A549 (cell line): ENCODE data around the gene FGF19.

Experiments used
- BHLHE40 ChIP-seq: IDR thresholded peaks from 2 replicates; pipeline ENCODE4 v1.6.1; 2012; ENCODE audit warnings: low read depth, low read length, inconsistent platforms
- CHD2 ChIP-seq: fragments of 150-350 bp; IDR thresholded peaks from 2 replicates; pipeline ENCODE4 v1.6.1; 2014; ENCODE audit warnings: low read length; ENCODE audit not compliant: partially characterized antibody
- CHD4 ChIP-seq: fragments of 200-600 bp; sonication (generic); IDR thresholded peaks from 2 replicates; pipeline ENCODE4 v1.6.1; 2016; ENCODE audit warnings: antibody characterized with exemption, mild to moderate bottlenecking, borderline replicate concordance
- CTCF ChIP-seq: fragments of >200 bp; sonication (Bioruptor Twin); formaldehyde crosslinking; IDR thresholded peaks from 3 replicates; pipeline ENCODE4 v1.5.1; 2016
- ELK1 ChIP-seq: fragments of 150-350 bp; IDR thresholded peaks from 2 replicates; pipeline ENCODE4 v1.6.1; 2014; ENCODE audit warnings: low read depth, mild to moderate bottlenecking, low read length
- EP300 ChIP-seq, 2 experiments: fragments of >200 bp; sonication (Bioruptor Twin); formaldehyde crosslinking; IDR thresholded peaks; 2 replicates in 1 of 2; 3 replicates in 1 of 2; pipeline ENCODE4 v1.6.1; 2016 to 2017
- HDAC2 ChIP-seq: fragments of 200-600 bp; sonication (generic); IDR thresholded peaks from 2 replicates; pipeline ENCODE4 v1.6.1; 2016
- JUN ChIP-seq, 2 experiments: fragments of >200 bp; sonication (Bioruptor Twin); formaldehyde crosslinking; IDR thresholded peaks; 2 replicates in 1 of 2; 3 replicates in 1 of 2; pipeline ENCODE4 v1.6.1; 2016 to 2017
- NFE2L2 ChIP-seq: fragments of 150-350 bp; conservative IDR thresholded peaks from 2 replicates; pipeline ENCODE4 v1.6.1; 2014; ENCODE audit warnings: low read length
- POLR2A ChIP-seq: IDR thresholded peaks from 2 replicates; pipeline ENCODE4 v1.6.1; 2012; ENCODE audit warnings: mild to moderate bottlenecking, low read length
- REST ChIP-seq: fragments of 200-600 bp; sonication (generic); IDR thresholded peaks from 2 replicates; pipeline ENCODE4 v1.6.1; 2016; ENCODE audit warnings: antibody characterized with exemption, mild to moderate bottlenecking, moderate library complexity
- RNF2 ChIP-seq: fragments of 200-600 bp; sonication (generic); IDR thresholded peaks from 2 replicates; pipeline ENCODE4 v1.6.1; 2016; ENCODE audit warnings: low read depth, mild to moderate bottlenecking, antibody characterized with exemption, moderate library complexity, borderline replicate concordance
- SREBF2 ChIP-seq: fragments of 450-650 bp; IDR thresholded peaks from 2 replicates; pipeline ENCODE4 v1.6.1; 2014; ENCODE audit warnings: mild to moderate bottlenecking, moderate library complexity
- USF2 ChIP-seq: fragments of 450-650 bp; IDR thresholded peaks from 2 replicates; pipeline ENCODE4 v1.6.1; 2014; ENCODE audit warnings: antibody characterized with exemption

- TF ChIP-seq CTCF (no peak), RNF2 (no peak), USF2 (no peak), POLR2A (no peak), REST (no peak), HDAC2 (no peak), NFE2L2 (no peak), CHD2 (no peak), EP300 (IDR thresholded peaks at IDR 0.05) (no peak), SREBF2 (no peak), ELK1 (no peak), BHLHE40 (no peak), CHD4 (no peak), JUN (IDR thresholded peaks at IDR 0.05) (no peak)
These were observed 27.3 kb upstream of the FGF19 start for GRCh38 chr11:69731110-69731509.
